ENCODE measurements around the gene KEL.

The KEL gene

DNA sequence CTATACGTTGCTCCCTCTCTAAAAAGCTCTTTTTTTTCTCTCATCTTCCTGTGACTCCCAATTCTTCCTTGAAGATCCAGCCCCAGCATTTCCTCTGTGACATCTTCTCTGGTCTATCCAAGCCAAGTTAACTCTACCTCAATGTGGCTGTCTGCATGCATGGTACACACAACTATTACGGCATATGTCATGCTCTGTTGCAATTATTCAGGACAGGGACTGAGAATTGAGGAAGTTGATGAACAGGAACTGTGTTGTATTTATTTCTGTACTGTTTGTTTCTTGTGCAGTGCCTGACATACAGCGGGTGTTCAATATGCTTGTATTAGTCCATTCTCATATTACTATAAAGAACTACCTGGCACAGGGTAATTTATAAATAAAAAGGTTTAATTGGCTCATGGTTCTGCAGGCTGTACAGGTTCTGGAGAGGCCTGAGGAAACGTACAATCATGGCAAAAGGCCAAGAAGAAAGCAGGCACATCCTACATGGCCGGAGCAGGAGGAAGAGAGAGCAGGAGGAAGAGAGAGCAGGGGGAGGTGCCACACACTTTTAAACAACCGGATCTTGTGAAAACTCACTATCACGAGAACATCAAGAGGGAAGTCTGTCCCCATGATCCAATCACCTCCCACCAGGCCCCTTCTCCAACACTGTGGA lies 34.9 kb downstream of the KEL start:
- no peak for DNase-seq

DNA sequence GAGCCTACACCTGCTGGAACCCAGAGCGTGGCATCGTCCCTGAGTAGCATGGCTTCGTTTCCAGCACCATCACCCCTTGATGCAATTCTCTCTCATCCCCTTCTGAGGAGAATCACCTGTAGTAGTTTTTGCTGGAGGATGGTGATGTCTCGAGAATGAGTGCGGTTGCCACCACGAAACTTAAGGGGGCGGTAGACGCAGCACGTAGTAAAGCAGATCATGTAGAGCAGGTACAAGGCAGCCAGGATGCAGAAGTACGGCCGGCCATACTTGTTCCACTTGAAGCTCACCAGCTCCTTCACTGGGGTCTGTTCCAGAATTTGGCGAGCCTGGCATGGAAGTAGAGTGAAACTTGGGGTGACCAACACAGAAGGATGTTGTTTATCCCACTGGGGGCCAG lies 36.8 kb downstream of the KEL start:
- DNase-seq = no peak

DNA sequence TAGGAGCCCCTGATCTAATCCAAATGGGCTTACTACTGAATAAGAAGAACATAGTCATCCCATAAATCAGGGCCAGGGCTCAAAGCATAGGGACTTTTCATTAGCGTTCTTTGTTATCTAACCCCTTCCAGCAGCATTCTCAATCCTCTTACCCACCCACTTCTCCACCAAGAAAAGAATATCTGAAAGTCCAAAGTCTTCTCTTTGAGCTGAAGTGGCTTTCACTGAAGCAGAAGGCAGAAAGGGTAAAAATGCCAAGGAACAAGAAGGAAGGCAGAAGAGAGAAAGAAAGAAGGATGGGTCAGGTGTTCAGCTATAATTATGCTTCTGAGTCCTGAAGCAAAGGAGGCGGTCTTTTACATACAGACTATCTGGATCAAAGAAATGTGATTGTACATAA lies 38.8 kb downstream of the KEL start:
- DNase-seq = no peak

DNA sequence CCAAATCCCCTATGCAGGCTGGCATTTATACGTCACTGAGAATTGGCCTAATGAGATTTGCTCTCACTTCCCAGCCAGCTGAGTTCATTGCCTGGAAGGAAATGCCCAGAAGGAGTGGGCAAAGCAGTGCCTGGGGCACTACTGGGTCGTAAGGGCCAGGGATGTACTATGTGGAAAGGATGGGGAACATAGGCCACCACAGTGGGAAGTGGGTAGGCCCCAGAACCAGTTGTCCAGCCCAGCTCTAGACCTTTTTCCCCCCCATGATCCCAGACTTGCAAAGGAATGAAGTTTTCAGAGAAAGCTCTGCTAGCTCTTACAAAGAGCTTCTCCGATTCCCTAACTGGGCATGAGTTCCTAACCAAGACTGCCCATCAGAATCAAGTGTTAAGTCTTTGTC lies 42.5 kb downstream of the KEL start:
- DNase-seq = no peak

DNA sequence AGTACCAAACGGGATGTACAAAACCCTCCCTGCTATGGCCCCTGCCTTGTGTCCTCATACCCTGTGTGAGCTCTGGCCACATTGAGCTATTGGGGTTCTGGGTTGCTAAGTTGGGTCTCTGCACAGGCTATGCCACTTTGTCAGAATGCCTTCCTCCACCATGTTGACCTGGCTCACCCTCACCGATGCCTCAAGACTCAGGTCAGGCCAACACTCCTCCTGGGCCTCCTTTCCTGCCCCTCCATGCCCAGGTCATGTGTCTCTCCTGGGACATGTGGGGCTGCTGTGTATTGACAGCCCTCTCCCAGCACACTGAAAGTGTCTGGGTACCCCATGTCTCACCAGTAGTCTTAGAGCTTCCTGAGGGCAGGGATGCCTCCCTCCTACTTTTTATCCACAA lies 43.3 kb downstream of the KEL start:
- DNase-seq = no peak

DNA sequence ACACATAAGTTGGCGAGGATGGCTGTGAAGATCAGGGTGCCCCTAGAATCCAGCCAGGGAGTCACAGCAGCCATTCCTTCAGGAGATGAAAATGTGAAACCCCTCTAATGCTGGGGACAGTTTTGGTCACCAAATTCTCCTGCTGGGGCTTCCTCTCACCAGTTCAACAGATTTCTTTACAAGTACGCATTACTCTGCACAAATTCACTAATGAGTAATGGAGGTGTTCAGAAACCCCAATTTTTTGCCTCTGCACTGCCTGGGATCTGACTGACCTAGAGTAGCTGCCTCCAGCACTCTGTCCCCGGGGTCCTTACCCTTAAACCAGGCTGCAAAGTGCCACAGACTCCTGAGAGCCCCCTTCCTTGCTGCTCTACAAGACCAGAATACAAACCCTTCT lies 44.7 kb downstream of the KEL start:
- DNase-seq = no peak

DNA sequence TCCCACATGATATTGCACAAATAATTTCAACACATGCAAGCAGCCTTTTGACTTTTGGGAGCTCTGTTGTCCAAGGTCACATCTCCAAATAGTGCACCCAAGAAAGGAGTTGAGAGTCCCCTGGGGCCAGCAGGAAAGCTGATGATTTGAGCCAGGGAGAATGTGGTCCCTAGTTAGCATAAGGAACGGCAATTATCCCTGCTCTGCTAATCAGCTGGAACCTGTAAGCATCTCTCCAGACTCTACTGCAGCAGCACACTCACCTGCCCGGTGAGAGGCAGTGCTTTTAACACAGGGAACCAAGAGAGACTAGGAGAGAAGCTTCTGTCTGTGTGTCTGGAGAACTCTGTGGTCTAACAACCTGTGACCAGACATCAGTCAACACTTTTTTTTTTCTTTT lies 45.7 kb downstream of the KEL start:
- DNase-seq = no peak

DNA sequence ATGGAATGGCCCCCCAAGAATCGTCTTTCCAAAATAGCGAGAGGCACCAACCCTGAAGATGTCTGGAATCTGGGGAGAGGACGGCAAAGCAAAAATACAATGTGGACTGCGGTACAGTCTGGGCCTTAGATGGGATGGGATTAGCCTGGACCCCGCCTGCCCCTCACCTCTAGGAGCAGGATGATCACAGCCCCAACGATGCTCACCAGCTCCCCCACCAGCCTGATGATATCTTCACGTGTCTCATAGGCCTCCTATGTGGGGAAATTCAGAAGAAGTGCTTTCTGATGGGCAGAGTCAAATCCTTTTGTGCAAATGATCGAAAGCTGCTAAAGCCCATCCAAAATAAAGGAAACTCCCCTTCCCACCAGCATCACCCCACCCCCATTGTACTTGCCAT lies 46.8 kb downstream of the KEL start:
- DNase-seq = no peak

DNA sequence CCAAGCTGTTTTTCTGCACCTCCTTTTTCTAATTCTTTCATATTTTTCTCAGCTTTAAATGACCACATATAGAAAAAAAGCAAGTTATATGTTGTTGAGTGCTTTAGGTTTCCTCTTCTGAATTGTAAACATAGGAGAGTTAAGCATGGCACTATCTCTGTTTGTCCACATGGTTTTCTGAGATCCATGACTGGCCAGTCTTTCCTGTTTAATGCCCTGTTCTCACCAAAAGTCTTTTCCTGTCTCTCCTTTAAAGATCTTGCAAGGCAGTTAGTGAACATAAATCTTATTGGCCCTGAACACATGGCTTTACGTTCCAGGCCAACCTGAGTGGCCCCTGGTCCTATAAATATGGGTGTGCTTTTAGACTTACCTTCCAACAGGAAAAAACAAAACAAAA lies 48.0 kb downstream of the KEL start:
- no peak for DNase-seq

DNA sequence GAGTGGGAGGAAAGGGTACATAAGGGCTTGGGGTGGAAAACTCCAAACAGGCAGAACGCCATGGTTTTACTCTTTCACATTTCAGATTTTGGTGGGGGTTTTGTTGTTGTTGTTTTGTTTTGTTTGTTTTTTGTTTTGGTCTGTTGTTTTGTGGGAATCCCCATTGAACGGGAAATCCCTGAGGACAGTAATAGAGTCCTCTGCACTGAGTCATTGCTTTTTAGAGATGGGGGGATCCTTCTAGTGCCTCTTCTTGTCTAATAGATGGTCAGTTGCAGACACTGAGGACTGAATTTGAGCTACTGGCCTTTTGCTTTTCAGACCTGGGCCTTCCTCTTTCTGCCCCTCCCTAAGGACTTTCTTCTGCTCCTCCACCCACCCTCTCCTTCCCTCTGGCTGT lies 48.6 kb downstream of the KEL start:
- no peak for DNase-seq

DNA sequence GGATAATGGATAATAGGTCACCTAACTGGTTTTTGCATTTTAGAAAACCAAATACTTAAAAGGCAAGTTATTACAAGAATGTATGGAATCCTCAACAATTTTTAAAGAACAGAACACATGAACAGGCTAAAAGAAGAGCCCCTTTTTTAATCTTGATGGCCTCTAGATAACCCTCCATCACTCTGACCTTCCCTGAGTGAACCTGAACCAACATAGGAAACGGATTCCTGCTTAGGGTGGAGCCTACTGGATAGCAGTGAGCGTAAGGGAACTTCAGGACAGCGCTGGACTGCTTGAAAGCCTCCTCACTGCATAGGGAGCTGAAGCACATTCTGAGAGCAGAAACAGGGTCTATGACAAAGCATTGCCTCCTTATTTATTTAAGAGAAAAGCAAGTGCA lies 49.1 kb downstream of the KEL start:
- no peak for DNase-seq

DNA sequence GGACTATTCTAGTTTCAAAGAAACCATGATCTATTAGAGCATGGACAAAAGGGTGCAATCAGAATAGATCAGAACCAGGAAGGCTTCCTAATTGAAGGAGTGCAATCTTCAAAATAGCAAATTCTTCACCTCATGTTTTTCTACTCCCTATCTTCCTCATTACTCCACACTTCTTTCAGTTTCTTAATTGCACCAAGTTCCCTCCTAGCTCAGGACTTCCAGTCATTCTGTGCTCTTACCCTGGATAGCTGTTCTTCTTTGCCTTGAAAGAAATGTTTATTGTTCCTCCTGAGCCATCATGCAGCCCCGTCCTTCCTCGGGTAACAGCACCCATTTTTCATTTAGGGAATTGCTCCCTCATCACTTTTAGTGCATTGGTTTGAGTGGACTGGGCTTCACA lies 51.7 kb downstream of the KEL start:
- no peak for DNase-seq

DNA sequence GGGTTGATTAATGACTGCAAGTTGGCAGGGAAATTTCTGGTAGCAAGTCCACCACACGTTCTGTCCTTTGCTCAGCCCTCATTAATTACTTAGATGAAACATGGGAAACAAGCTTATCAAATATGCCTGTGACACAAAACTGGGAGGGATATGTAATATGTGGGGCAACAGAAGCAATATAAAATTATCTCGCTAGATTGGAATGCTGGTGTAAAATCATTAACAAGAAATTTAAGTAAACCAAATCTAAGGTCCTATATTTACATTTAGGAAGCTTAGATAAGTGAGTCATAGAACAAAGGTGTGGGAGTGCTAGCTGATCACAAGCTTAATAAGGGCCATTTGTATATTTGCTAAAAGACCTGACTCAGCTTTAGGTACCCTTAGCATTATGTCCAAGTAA lies 52.1 kb downstream of the KEL start:
- DNase-seq = no peak

DNA sequence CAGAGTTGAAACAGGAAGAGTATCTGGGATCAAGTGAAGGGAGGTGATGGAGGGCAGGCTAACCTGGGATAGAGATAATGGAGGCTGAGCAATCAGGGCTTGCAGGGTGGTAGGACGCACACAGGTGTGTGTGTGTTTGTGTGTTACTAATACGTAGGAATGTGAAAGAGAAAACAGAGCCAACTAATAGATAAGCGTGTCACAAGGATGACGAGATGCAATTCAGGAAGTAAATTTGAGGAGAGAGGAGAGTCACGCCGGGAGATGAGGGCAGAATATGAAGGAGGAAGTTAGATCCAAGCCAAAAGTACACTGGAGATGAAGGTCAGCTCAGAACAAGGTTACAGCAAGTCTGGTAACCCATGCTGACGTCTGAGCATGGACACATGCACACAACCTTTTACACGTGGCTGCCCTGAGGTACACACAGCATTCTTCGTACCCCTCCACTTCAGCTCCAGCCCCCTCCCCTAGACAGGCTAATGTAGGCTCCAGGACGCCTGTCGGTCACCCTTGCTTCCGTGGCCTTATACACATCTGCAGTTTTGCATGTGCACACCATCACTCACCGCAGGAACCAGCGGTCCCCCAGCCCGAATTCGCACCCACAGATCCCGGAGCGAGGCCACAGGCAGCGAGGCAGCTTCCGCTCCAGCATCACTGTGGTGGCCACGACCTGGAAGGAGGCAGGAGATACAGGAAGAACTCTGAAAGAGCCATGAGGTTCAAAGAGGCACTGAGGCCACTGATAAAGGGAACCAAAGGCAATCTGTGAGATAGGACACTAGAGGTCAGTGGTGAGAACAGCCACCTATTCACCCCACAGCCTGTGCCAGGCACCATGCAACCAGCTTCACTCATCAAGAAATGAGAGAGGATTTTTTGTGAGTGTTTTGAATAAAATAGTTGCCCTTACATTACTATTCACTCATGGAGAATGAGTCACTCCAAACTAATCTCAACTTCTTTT lies 53.0 kb downstream of the KEL start:
- no peak for DNase-seq

DNA sequence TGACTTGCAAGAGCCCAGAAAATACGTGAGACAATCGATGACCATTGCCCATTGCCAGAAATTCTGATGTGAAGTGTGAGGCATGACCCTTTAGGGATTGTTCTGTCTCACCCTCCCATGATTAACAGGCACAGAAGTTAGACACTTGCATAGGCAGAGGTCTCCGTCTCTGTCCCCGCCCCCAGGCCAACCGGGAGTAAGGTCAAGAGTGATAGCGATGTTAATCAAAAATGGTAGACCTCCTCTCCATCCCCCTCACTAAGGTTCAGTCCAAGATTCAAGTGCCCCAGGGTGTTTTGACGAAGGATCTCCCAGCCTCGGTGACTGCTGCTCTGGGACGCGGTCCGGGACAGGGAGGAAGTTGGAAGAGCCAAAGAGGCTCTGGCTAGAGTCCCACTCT lies 53.9 kb downstream of the KEL start:
- no peak for DNase-seq

DNA sequence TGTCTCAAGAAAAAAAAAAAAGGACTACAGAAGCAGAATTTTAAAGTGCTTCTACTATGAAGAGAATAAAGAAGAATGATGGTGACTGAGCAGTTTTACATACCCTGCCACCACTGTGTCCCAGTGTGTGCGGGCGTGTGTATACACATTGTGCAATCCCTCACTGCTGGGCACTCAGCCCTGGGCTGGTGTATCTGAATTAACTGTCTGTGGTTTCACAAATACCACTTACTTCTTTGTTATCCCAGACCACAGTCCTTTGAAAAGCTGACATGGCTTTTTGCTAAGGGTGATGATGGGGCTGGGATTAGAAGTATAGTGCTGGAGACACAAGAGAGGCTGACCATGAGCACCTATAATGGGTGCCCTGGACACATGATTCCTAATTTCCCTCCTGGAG lies 55.5 kb downstream of the KEL start:
- DNase-seq = no peak

DNA sequence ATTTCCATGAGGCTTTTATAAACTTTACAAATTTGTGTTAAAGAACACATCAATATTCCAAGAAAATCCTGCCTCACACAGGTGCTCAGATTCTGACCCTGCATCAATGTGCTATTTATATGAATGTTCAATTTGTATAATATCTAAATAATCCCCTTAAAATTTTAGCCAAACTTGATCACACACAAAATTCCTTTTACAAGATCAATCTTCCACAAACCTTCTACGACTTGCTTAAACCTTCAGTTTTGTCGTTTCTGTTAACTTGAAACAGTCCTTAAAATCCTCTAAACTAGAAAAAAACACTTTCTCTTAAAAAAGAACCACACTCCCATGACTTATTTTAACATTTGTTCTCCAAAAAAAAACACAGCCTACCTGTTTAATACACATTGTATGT lies 56.4 kb downstream of the KEL start:
- no peak for DNase-seq

DNA sequence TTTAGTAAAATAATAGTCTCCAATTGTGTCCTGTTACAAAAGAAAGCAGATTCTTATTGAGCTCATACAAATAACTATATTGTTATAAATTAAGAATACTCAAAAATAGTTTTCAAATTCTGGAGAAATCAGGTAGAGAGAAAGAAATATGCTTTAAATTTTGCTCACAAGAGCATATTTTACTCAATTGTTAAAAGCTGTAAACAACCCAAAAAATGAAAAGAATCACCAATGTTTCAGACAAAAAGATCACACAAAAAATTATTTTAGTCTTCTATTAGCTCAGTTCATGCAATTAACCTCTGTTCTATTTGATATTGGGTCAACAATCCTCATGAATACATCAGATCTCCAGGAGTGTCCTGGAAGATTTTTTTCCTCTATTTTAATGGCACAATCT lies 58.0 kb downstream of the KEL start:
- DNase-seq = no peak

DNA sequence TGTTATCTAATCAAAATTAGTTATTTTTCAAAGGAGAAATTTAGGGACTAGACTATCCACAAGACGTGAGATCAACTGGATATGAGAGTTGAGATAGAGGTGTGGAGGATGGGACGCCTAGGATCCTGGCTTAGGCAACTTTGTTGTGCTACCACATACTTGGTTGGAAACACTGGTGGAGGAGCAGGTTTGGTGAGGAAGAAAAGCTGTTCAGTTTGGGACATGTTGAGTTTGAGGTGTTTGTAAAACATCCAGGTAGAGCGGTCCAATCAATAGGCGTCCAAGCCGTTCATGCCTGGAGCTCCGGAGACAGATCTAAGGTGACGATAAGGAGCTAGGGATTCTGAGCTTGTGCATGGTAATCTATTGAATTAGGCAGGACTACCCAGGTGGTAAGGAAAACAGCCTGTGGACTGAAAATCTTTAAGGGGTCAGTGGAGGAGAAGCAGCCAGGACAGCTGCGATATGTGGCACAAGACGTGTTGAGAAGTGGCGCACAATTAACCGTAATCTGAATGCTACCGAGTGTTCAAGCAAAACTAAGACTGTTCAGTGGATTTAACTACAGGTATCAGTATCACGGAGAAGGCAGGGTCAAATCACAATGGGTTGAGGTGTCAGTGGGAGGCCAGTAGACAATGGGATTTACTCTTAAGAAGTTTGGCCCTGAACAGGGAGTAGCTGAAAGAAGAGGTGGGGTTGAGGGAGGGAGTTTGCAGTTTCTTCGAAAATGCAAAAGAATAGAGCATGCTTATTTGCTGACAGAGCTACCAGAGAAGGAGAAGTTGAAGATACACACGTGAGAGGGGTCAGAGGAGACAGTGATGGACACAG lies 60.5 kb downstream of the KEL start:
- no peak for DNase-seq

DNA sequence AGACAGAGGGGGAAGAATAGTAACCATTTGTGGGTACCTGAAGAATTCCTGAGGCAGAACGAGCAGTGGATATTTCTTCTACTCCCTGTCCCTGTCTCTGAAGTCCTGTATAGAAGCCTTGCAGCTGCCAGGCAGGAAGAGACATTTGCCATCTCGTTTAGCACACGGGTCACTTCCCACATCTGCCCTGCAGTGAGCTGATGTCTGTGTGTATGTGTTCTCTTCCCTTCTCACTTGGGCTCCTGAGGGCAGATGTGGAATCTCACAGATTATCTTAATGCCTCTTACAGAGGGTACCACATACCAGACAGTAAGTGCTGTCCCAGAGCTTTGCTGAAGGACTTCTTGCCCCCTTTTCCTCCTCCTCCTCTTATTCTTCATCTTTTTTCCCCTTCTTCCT lies 62.5 kb downstream of the KEL start:
- DNase-seq = no peak

DNA sequence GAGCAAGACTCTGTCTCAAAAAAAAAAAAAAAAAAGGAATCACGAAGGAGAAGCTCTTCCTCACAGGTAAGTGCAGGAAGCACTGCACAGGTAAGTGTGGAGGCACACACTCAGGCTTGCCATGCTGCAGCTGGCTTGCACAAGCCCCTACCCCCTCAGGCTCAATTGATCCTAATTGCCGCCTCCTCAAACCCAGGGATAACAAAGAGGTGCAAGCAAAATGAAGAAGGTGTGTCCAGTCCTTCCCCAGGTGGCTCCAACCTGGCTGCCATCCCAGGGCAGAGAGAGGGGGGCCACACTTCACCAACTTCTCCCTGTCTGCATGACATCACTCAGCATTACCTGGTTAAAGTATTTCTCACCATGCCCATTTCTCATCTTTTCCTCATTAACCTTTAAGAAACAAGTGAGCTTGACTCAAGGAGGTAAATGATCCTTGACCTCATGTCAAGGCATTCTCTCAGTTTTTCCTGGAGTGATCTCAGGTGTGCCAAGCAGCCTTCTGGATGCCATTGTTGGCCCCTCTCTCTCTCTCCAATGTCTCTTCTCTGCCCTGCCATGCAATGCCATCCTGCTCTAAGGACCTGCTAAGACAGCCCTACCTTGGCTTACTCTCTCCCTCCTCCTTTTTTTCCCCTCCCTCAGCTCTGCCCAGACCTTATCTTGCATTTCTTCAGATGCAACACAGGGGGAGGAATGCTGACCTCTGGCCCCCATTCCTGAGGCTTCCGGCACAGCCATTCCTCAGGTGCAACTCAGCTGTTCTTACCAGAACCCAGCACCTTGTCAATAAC lies 63.6 kb downstream of the KEL start:
- DNase-seq = no peak

DNA sequence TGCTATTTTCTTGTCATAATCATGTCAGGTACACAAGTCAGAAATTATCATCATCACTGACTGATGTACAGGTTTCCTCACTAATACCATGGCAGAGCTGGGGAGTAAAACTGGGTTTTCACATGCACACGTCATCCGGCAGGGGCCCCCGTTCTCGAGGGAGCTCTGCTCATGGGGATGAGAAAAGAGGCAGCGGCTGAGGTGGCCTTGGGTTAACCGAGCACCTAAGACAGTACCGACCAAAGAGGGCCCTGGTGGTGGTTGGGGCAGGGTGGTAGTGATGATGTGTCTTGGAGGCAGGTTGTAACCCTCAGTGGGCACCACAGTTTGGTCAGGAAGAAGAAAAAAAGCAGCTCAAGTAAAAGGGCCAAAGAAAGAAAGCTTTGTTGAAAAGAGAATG lies 64.5 kb downstream of the KEL start:
- no peak for DNase-seq

All from NCI-H510A treated with DMSO at 0.1 percent for 48 hours (cell line).